Epithelial cell of esophagus (primary cell): ENCODE results near the gene FTO.

Experiments used
- DNase-seq: peaks from one replicate; pipeline ENCODE4 v3.0.0; 2010; ENCODE audit warnings: low read depth
- H3K4me3 ChIP-seq: 2 replicates; pipeline ENCODE4 v1.5.1; 2011; ENCODE audit warnings: mild to moderate bottlenecking, low read length, control low read depth
- CTCF ChIP-seq: IDR thresholded peaks from 2 replicates; pipeline ENCODE4 v1.5.1; 2011; ENCODE audit warnings: low read depth, mild to moderate bottlenecking, low read length, control low read depth, inconsistent platforms; ENCODE audit not compliant: insufficient read depth; ENCODE audit errors: missing control alignments

FTO gene

GRCh38 chr16:54135361-54136275 lies 431.7 kb downstream of the FTO start:
- H3K4me3 ChIP-seq: no peak overlapping the region
- TF ChIP-seq CTCF: no peak
- DNase-seq: peak; percentile 58

- peak; percentile 67 for DNase-seq
- TF ChIP-seq CTCF: no peak
- H3K4me3 ChIP-seq: no peak overlapping the region
These were observed 432.3 kb downstream of the FTO start for GRCh38 chr16:54136276-54136625.

GRCh38 chr16:54140057-54140787 lies 436.3 kb downstream of the FTO start:
- no peak overlapping the region for H3K4me3 ChIP-seq
- TF ChIP-seq CTCF: no peak
- no peak for DNase-seq

- H3K4me3 ChIP-seq: no peak overlapping the region
- DNase-seq: no peak
- TF ChIP-seq CTCF: no peak
These were observed 436.8 kb downstream of the FTO start for GRCh38 chr16:54140788-54141136.

- TF ChIP-seq CTCF: no peak
- DNase-seq: no peak
- no peak overlapping the region for H3K4me3 ChIP-seq
These were observed 438.8 kb downstream of the FTO start for GRCh38 chr16:54142787-54143186.

- no peak for DNase-seq
- TF ChIP-seq CTCF: no peak
- H3K4me3 ChIP-seq: no peak overlapping the region
These were observed 439.5 kb downstream of the FTO start for GRCh38 chr16:54143410-54143809.
